Measurements from ENCODE around the gene COMP.

- TF ChIP-seq EZH2 (IDR thresholded peaks at IDR 0.05) (no peak), POLR2AphosphoS5 (IDR thresholded peaks at IDR 0.05; ENCODE audit: borderline replicate concordance, low read depth, low read length) (no peak), FOXP2 (optimal IDR thresholded peaks at IDR 0.05; ENCODE audit: control extremely low read depth, extremely low read length, insufficient read depth) (no peak)
These were observed 52.0 kb downstream of the COMP start for GRCh38 chr19:18738961-18739690.

Data from SK-N-MC (cell line).